OCI-LY1 (cell line): Measurements from ENCODE around the gene TMEM121.

ENCODE experiments used
- H2AFZ ChIP-seq: fragments of 200-600 bp; sonication (generic), shearing (Covaris generic); 2 replicates; pipeline ENCODE4 v1.6.0; 2014; ENCODE audit warnings: antibody characterized with exemption, mild to moderate bottlenecking, low read length
- H3F3A ChIP-seq: fragments of 200-600 bp; sonication (generic), shearing (Covaris generic); 2 replicates; pipeline ENCODE4 v1.6.0; 2014; ENCODE audit warnings: mild to moderate bottlenecking, antibody characterized with exemption, low read length, moderate library complexity; ENCODE audit not compliant: insufficient read depth
- H3K27ac ChIP-seq: fragments of 200-600 bp; sonication (generic); 2 replicates; pipeline ENCODE4 v1.5.1; 2014; ENCODE audit warnings: low read length, mixed run types, mild to moderate bottlenecking, low read depth; ENCODE audit not compliant: poor library complexity, severe bottlenecking
- H3K27me3 ChIP-seq: fragments of 200-600 bp; sonication (generic); 2 replicates; pipeline ENCODE4 v1.6.0; 2014; ENCODE audit warnings: antibody characterized with exemption, mild to moderate bottlenecking, low read length, moderate library complexity; ENCODE audit not compliant: insufficient read depth
- H3K36me3 ChIP-seq: fragments of 200-600 bp; sonication (generic); 2 replicates; pipeline ENCODE4 v1.6.1; 2014; ENCODE audit warnings: mild to moderate bottlenecking, antibody characterized with exemption, low read length, moderate library complexity, mixed read lengths; ENCODE audit not compliant: insufficient read depth
- H3K4me1 ChIP-seq: fragments of 200-600 bp; sonication (generic); 2 replicates; pipeline ENCODE4 v1.5.1; 2014; ENCODE audit warnings: mild to moderate bottlenecking, low read length, moderate library complexity; ENCODE audit not compliant: insufficient read depth, severe bottlenecking
- H3K4me2 ChIP-seq: fragments of 200-600 bp; sonication (generic), shearing (Covaris generic); 2 replicates; pipeline ENCODE4 v1.6.1; 2014; ENCODE audit warnings: low read length
- H3K4me3 ChIP-seq: fragments of 200-600 bp; sonication (generic); 2 replicates; pipeline ENCODE4 v1.5.1; 2014; ENCODE audit warnings: low read length, low read depth, mild to moderate bottlenecking, mixed read lengths; ENCODE audit not compliant: poor library complexity, severe bottlenecking
- H3K79me2 ChIP-seq: fragments of 200-600 bp; shearing (Covaris generic); 2 replicates; pipeline ENCODE4 v1.6.1; 2016; ENCODE audit warnings: mixed run types, low read length, mixed read lengths; ENCODE audit not compliant: insufficient read depth
- H3K9ac ChIP-seq: fragments of 200-600 bp; sonication (generic), shearing (Covaris generic); 2 replicates; pipeline ENCODE4 v1.6.1; 2014; ENCODE audit warnings: mild to moderate bottlenecking, low read length, mixed read lengths
- H3K9me2 ChIP-seq: fragments of 200-600 bp; sonication (generic), shearing (Covaris generic); 2 replicates; pipeline ENCODE4 v1.6.1; 2014; ENCODE audit warnings: low read depth, mild to moderate bottlenecking, low read length, mixed read lengths
- H3K9me3 ChIP-seq: fragments of 200-600 bp; shearing (Covaris generic); 2 replicates; pipeline ENCODE4 v1.6.1; 2014; ENCODE audit warnings: low read length, mixed read lengths
- H4K20me1 ChIP-seq: fragments of 200-600 bp; sonication (generic), shearing (Covaris generic); 2 replicates; pipeline ENCODE4 v1.6.0; 2016; ENCODE audit warnings: mild to moderate bottlenecking, low read length; ENCODE audit not compliant: insufficient read depth
- EZH2 ChIP-seq: fragments of 200-600 bp; sonication (generic), shearing (Covaris generic); IDR thresholded peaks from 2 replicates; pipeline ENCODE4 v1.8.0; 2017; ENCODE audit warnings: borderline replicate concordance, mixed run types, mild to moderate bottlenecking, antibody characterized with exemption, low read length, moderate library complexity, mixed read lengths
- TF ChIP-seq, protein P1 (sequence below): fragments of 200-600 bp; sonication (generic), shearing (Covaris generic); IDR thresholded peaks from 2 replicates; pipeline ENCODE4 v1.5.1; 2017; ENCODE audit warnings: mild to moderate bottlenecking, antibody characterized with exemption, low read length, moderate library complexity, mixed read lengths

Gene TMEM121

DNA sequence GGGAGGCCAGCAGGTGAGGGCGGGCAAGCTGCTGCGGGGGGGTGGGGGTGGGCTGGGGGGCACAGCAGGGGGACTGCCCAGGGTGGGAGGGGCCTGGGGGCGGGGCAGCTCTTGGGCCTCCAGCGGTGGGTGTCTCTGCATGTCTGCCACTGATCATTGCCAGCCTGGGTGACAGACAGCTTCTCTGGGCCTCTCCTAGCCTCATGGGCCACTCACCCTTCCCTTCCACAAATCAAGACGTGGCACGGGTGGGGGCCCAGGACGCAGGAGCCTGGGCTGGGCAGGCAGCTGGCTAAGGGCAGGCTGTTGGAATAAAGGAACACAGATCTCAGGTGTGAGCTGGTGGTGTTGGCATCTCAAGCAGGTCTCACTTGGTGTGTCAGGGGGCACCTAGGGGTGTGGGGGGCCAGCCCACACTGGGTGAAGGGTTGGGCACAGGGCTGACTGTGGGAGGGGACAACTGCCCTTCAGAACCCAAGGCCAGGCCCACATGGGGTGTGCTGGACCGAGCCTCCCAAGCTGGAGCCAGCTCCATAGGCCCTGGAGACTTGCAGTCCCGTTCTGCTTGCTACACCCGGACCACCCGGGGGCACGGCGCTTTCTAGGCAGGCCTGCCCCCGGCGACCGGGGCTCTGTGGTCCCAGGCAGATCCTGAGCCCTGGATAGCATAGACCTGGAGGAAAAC lies 32.3 kb upstream of the TMEM121 start:
- Histone ChIP-seq H3K4me2 (no peak overlapping the region), H3K4me1 (peaks cover 13% of the 10 kb centered on the region), H3K36me3 (peaks cover 8% of the 10 kb centered on the region), H3K9me2 (no peaks in the 10 kb centered on the region), H3K9me3 (no peaks in the 10 kb centered on the region), H3F3A (no peaks in the 10 kb centered on the region), H4K20me1 (no peaks in the 10 kb centered on the region), H3K4me3 (no peak overlapping the region), H3K9ac (no peak overlapping the region), H3K79me2 (no peaks in the 10 kb centered on the region), H3K27me3 (no peaks in the 10 kb centered on the region), H3K27ac (no peak overlapping the region), H2AFZ (no peak overlapping the region)
- no peak for TF ChIP-seq EZH2

DNA sequence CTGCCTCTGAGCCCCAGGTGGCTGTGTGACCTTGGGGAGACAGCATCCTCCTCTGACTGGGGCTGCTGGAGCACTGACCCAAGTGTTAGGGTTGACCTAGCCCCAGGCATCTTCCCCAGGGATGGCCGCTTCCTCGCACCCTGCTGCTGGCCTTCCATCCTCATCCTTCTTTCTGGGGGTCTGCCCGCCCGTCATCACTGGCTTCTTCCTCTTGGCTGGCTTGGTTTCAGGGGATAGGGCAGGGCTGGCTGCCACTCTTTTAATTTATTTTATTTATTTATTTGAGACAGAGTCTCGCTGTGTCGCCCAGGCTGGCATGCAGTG lies 31.8 kb upstream of the TMEM121 start:
- Histone ChIP-seq H3K9ac (no peak overlapping the region), H3K9me2 (no peaks in the 10 kb centered on the region), H4K20me1 (no peaks in the 10 kb centered on the region), H3K4me3 (no peak overlapping the region), H2AFZ (no peak overlapping the region), H3K27ac (no peak overlapping the region), H3K79me2 (no peaks in the 10 kb centered on the region), H3K9me3 (no peaks in the 10 kb centered on the region), H3F3A (no peaks in the 10 kb centered on the region), H3K4me1 (peaks cover 8% of the 10 kb centered on the region), H3K36me3 (peaks cover 10% of the 10 kb centered on the region), H3K4me2 (no peak overlapping the region), H3K27me3 (no peaks in the 10 kb centered on the region)
- no peak for TF ChIP-seq EZH2
- TF ChIP-seq, protein P1, sequence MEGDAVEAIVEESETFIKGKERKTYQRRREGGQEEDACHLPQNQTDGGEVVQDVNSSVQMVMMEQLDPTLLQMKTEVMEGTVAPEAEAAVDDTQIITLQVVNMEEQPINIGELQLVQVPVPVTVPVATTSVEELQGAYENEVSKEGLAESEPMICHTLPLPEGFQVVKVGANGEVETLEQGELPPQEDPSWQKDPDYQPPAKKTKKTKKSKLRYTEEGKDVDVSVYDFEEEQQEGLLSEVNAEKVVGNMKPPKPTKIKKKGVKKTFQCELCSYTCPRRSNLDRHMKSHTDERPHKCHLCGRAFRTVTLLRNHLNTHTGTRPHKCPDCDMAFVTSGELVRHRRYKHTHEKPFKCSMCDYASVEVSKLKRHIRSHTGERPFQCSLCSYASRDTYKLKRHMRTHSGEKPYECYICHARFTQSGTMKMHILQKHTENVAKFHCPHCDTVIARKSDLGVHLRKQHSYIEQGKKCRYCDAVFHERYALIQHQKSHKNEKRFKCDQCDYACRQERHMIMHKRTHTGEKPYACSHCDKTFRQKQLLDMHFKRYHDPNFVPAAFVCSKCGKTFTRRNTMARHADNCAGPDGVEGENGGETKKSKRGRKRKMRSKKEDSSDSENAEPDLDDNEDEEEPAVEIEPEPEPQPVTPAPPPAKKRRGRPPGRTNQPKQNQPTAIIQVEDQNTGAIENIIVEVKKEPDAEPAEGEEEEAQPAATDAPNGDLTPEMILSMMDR: no peak

DNA sequence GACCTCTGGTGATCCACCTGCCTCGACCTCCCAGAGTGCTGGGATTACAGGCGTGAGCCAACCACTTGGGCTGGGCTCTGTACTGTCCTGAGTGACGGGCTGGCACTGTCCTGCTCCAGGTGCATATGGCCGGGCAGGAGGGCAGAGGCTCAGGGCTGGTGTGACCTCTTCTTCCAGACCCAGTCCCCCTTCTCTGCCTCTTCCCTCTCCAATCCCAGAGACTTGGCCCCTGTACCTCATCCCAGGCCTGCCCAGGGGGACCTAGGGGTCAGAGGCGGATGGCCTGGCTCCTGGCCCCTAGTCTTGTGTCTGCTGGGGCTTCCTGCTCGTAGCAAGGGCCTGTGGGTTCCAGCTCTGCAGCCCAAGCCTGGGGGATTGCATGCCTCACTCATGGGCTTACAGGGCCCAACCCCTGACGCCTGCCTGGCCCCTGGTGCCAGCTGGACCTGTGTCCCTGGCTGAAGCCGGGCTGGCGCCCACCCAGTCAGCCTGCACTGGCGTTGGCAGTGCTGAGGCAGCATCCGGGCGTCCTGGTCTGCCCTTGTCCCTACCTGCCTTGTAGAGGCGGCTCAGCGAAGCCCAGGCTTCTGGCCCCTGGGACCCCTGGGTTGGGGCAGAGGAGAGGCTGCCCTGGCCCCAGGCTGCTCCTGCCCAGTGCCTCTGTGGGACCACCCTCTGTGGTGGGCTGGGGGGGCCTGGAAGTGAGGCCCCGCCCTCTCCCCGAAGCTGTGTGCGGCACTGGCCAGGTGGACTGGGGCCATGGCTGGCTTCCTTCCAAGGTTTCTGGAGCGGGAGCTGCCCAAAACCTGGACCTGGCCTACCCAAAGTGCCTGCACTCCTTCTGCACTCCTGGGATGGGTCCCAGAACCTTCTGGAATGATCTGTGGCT lies 31.0 kb upstream of the TMEM121 start:
- no peak overlapping the region for H3K4me2 ChIP-seq
- H3K9ac ChIP-seq: no peak overlapping the region
- peaks cover 10% of the 10 kb centered on the region for H3K36me3 ChIP-seq
- TF ChIP-seq, protein P1: no peak
- TF ChIP-seq EZH2: no peak
- H2AFZ ChIP-seq: no peak overlapping the region
- no peak overlapping the region for H3K27ac ChIP-seq
- H3K27me3 ChIP-seq: no peaks in the 10 kb centered on the region
- no peaks in the 10 kb centered on the region for H4K20me1 ChIP-seq
- H3K4me3 ChIP-seq: no peak overlapping the region
- H3K79me2 ChIP-seq: no peaks in the 10 kb centered on the region
- H3K9me3 ChIP-seq: no peaks in the 10 kb centered on the region
- H3F3A ChIP-seq: no peaks in the 10 kb centered on the region
- H3K9me2 ChIP-seq: no peaks in the 10 kb centered on the region
- H3K4me1 ChIP-seq: peaks cover 7% of the 10 kb centered on the region
